Left cardiac atrium (tissue), 4 donors: Measurements from ENCODE around the gene CNTNAP5. TPM values are rescaled to one million over a fixed set of nuclear protein-coding genes. Genes with fewer than 3 reads are reported as not detected.

Source experiments
- ATAC-seq, 2 donors: fragments of 200-7000 bp; cut with Tn5 transposase; one replicate each; pipeline ENCODE4 v1.9.1; 2020; ENCODE audit warnings: mild to moderate bottlenecking in 2 of 2, moderate library complexity in 2 of 2
- DNase-seq: peaks from one replicate; pipeline ENCODE4 v3.0.0-alpha.2; 2020
- intact Hi-C, 2 donors: fragments of 100-400 bp; cut with DNase I; formaldehyde crosslinking; loops; one replicate each; pipeline versions ENCODE4 v1.14.1 to v1.15.1; 2022 to 2023
- long read RNA-seq: library from polyadenylated mRNA; unstranded; transcript quantifications from one replicate; pipeline ENCODE4 v2.0.0, GENCODE V29; 2021
- total RNA-seq, 2 donors: library from RNA; stranded (reverse); fragmentation: NEBNext Ultra II Directional; extraction: Animal tissue kit (Norgen Biotek cat#: 25700); gene quantifications; one replicate each; pipeline ENCODE4 v1.2.1, GENCODE V29; 2021
- donor health status: DM: no; HTN: yes; CAD: no.
- donor health status: DM: no; HTN: yes; CAD: no; lungs with severe emphysema.
- donor health status: DM: yes; HTN: yes; CAD: no.
- donor health status: Dilated cardiomyopathy.

The CNTNAP5 gene
- total RNA-seq: not detected
- long read RNA-seq: 0 reads

DNA sequence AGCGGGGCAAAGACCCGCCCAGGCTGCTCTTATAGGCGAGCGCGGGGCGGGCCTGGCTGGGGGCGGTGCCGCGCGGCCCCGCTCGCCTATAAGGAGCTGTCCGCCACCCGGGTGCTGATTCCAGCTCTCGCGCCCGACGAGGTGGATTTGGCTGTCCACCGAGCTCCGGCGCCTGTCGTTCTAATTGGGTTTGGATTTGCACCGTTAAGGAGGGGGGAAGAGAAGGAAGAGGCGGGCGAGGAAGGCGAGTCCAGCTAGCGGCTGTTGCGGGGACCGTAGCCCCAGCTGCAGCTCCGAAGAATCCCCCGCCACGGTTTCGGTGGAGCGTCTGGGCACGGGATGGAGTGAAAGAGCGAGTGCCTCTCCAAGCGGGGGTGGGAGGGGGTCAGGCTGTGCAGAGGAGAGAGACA is at the start of gene CNTNAP5:
Gene CNTNAP5 (plus strand): TSS at position 117 of the 410 bp plus-strand sequence. CDS start 364 bp downstream, outside the sequence.
- intact Hi-C loops: loop anchor here in 1 of 2 donors (10.0 kb wide), 1 partner anchor 780 kb away; no protein-coding TSS in a partner anchor
- ATAC-seq (peak; percentile 72 to 82), DNase-seq (peak; percentile 51)

DNA sequence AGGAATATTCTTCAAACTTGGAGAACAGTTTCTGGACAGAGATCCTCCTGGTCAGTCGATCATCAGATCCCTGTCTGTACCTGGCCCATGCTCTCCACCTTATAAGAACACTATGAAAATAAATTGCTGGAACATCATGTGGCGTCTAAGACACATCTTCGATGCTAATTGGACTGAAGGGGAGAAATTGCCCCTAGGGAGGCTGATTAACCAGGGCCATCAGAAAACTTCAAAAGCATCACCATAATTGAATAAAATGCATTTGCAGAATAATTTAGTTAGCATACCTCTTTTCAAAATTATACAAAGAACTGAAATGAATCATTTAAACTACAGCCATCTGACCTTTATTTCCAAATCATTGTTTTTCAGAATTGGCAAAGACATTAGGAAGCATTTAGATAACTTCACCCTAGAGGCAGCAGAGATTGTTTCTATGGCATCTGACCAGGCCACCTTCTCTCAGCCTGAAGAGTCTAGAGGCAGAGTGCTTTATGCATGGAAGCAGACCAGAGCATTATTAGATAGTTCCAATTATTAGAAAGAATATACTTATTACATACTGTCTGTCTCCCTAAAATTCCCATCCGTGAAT is 48.9 kb upstream of the CNTNAP5 start:
- no peak for DNase-seq
- ATAC-seq: no peak
- intact Hi-C loops: no loop called here

DNA sequence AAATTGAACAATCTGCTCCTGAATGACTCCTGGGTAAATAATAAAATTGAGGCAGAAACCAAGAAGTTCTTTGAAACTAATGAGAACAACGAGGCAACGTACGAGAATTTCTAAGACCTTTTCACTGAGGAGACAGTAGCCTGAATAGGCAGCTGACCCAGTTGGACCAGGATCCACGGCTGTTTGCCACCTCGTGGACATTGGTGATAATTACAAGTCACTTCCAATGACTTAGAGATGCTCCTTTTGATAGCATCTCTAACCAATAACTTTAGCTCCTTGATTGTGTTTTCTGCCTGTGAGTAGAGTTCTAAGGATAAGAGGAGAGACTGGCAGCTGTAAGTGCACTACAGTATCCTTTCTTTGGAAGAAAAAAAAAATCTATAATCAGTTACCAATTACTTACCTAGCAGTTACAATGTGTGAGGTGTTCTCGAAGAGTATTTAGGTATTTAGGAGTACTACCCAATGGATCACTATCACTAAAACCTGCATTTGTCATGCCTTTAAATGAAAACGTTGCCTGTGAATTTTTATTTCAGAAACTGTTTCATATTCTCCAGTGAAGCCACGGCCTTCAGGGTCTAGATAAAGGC is 31.3 kb upstream of the CNTNAP5 start:
- intact Hi-C loops: no loop called here

DNA sequence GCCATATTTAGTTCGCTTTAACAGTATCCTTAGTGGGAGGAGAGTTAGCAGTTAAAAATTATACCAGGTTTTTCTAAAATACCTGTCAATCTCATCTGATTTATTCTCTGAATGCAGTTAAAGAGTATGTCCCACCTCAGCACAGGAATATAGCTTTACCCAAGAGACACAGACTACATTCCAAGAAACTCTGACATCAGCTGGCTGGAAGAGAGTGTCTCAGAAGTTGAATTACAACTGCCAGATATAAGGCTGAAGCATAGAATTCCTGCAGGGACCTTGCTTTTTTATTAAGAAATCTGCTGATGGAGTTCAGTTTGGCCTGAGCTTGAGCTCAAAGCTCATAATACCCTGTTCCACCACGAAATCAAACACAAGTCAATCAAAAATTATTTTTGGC is 25.4 kb upstream of the CNTNAP5 start:
- ATAC-seq (no peak), DNase-seq (no peak)
- intact Hi-C loops: no loop called here

More for the DNA sequence above, 31.3 kb upstream of the CNTNAP5 start:
- no peak for ATAC-seq
- peak; percentile 19 for DNase-seq

DNA sequence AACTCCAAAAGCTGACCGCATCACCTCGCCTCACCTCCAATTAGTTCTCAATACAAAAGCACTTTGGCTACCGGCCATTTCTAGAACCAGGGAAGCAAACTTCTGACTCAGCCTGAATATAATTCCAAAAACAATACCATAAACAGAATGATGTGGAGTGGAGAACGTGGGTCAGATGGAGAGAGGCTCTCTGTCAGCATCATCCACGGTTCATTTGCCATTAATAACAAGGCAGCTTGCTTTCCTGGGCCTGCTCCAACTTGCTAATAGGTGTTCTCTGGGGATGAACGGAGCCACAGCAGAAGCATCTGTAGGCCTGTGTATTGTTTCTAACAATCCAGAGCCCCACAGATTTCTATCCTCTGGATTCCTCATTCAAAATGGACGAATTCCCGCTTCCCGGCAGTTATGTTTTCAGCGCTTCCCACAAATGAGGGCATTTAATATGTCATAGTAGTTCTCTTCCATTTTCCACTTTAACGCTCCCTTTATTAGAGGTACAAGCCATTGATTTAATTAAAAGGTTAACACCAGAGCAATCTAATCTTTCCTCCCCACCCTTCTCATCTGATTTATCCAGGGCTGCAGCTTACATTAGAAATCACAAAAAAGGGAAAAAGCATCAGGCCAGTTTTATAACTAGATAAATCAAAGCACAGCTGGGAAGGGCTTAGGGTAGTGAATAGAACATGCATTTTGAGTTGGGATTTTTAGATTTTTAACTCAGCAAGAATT is 23.2 kb upstream of the CNTNAP5 start:
- DNase-seq (no peak), ATAC-seq (no peak)
- intact Hi-C loops: no loop called here

DNA sequence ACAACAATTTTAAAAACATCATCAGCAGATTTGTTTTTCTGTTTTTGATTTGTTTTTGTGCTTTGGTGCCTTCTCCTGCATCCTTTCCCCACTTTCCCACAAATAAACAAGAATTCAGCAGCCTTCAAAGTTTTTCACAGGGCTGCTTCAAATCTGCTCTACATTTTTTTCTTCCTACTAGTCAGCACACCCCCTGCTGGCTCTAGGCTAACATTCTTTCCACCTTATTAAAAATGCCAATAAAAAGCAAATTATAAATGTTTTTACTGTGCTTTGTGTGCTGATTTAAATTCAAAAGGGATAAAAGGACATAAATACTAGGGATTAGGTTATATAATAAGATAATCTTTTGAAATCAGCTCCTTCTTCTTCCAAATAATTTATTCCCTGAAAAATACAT is 6.2 kb upstream of the CNTNAP5 start:
- intact Hi-C loops: no loop called here
- ATAC-seq (no peak), DNase-seq (no peak)

DNA sequence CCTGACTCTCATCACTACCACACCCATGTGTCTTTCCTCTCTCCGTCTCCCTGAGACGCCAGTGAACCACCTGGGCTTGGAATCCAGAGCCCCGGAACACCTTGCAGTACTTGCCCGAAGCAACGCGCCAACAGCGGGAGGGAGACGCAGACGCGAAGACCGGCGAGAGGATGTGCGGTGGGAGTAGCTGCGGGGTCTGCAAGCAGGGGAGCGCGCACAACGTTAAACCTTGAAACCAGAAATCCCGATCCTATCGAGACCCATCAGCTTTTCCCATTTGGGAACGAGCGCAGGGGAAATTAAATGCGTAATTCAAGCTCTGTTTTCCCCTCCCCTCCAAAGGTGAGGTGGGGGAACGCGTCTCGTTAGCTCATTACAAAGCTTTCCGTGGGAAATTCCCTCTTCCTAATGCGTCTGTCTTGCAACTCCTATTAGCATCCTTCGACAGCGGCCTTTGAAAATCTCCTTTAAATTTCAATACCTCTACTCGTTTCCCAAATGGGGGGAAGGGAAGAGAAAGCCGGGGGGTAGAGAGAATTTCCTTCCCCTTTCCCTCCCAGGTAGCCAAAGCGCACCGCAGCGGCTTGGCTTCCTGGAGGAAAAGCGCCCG is 421 bp upstream of the CNTNAP5 start:
- ATAC-seq: no peak
- DNase-seq: no peak
- intact Hi-C loops: loop anchor here in 1 of 2 donors (10.0 kb wide), 1 partner anchor 780 kb away; no protein-coding TSS in a partner anchor

DNA sequence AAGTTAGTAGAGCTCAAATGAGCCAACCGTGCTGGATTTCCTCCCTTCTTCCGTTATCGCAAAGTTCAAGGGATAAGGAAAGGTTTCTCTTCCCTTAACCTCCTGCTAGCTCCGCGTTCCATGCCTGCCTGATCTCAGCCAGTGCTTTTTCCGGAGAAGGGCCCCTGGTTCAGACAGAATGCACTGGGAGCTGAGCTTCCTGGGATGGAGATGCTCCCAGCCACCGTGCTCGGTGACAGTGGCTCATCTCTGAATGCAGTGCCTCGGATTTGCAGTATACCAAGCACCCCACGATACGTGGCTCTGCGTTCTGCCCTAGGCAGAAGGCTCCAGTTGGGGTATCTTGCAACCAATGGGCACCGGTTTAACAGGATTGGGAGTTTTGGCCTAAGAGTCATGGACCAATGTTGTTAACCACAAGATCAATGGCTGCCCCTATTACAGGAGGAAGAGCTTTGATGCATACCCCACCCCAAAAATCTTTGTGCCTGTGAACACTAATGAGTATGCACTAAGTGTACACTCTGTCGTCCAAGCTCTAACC is 876 bp downstream of the CNTNAP5 start:
- intact Hi-C loops: loop anchor here (2.0 to 10.0 kb wide), 2 partner anchors 779 to 785 kb away; no protein-coding TSS in a partner anchor
- ATAC-seq (no peak), DNase-seq (no peak)

DNA sequence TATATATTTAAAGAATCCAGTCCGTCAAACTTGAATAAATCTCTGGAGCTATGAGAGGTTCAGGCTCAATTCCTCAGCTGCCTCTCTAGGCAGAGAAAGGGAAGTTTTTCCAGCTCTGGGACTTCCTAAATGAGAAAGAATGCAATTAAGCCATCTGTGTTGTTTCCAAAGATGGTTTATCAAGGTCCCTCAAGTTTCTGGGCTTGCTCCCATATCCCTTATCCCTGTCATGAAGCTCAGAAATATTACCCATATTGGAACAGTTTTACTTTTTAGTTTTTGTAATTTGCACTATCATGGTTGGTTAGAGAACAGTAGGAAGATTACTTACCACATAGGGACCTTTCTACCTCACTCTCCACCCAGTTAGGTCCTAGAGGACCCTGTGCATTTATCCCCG is 1.4 kb downstream of the CNTNAP5 start:
- no peak for ATAC-seq
- intact Hi-C loops: loop anchor here (2.0 to 10.0 kb wide), 2 partner anchors 778 to 784 kb away; no protein-coding TSS in a partner anchor
- DNase-seq: no peak

DNA sequence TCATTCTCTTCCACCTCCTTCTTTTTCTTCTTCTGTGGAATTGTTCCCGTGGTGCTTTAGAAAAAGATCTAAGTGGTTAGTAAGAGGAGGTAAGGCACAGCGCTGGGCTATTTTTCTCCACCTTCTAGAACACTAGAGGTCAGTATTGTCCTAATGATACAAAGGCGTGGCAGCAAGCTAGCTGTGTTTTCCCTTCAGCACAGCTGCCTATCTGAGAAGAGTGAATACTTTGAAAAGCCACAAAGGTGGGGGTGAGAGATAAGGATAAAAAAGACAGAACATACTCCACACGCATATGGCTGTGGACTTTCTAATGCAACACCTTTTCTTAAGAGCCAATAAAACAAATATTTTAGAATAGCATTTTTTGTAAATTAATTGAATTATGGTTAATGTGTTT is 2.1 kb downstream of the CNTNAP5 start:
- ATAC-seq (peak in 1 of 2 donors; percentile 62), DNase-seq (no peak)
- intact Hi-C loops: loop anchor here (2.0 to 10.0 kb wide), 2 partner anchors 778 to 784 kb away; no protein-coding TSS in a partner anchor

DNA sequence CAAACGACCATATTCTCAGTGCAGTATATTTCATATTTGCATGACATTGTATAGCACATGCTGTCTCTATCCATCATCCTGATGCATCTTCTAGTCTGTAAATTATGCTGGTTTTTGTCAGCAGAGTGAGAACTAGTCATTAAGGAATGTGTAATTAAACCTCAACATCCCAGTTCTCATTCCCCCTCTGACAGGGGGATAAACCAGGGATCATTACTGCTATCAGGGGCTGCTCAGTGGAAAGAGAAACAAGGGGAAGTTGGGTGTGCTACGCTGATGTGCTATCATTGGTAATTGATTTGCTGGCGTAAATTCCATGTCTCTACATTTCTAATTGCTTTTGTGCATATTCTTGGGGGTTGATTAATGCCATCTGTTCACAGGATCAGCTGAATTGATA is 7.7 kb downstream of the CNTNAP5 start:
- ATAC-seq (no peak), DNase-seq (no peak)
- intact Hi-C loops: no loop called here

DNA sequence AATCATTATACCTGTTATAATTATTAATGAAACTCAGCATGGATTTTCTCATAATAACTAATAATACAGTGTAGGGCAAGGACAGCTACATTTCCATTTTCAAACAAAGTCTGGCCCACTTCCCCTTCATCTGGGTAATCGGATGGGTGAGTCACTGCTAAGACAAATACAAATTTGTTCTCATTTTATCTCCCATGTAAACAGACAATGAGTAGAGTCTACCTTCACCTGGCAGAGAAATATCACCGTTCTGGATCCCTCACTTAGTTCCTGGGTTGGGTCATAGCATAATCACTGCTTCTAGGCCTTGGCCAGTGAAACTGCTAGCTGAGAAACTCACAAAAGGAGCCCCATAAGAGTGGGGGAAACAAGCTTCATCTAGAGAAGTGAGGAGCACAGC is 9.2 kb downstream of the CNTNAP5 start:
- ATAC-seq (no peak), DNase-seq (no peak)
- intact Hi-C loops: no loop called here

DNA sequence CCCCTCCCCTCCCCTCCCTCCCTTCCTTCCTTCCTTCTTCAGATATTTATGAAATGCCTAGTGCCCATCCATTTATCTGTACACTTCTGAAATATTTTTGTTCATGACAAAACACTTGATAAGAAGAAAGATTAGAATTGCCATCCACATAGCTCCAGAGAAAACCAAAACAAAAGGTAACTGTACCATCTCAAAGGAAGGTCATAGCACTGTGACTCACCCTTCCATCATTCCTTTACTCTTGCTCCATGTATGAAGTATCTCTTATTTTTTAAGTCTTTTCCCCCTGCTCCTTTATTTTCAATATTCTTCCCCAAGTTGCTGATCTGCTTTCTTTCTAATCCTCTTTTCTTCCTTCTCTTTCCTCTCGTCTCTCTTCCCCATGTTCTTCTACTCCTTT is 9.9 kb downstream of the CNTNAP5 start:
- DNase-seq (no peak), ATAC-seq (no peak)
- intact Hi-C loops: no loop called here

DNA sequence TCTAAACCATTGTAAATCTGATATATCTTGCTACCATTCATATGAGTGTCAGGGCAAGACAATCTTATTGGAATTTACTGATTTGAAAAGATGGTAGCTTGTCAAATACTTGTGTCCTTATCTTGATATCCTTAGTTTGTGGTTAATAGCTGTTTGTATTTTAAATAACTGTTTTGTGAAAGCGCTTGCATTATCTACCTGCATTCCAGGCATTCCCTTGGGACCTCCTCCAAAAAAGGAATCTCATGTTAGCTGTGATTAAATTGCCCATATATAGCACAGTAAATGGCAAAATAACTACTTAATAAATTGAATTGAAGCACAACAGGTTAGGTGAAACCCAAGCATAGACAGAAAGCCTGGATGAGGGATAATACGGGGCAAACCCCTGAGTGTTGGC is 13.9 kb downstream of the CNTNAP5 start:
- no peak for DNase-seq
- intact Hi-C loops: no loop called here
- ATAC-seq: no peak

DNA sequence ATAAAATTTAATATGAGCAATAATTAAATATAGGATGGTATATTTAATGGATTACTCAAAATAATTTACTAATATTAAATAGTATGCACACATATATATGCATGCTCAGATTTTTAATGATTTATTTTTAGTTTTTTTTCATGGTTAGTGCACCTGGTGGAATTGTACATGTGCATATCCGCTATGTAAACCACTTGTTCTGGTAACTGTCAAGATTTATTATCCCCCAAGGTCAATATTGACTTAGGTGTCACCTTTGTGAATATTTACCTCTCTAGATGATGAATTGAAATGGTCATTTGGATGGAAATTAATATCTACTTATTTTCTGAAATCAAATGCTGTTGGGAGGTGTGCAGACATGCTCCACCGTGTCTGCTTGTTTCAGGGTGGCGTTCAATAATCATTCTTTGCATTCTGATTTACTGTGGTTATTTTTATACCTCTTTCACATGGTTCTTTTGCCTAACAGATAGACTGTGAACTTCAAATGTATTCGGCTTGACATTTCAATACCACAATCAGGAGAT is 14.7 kb downstream of the CNTNAP5 start:
- intact Hi-C loops: no loop called here
- no peak for ATAC-seq
- no peak for DNase-seq

DNA sequence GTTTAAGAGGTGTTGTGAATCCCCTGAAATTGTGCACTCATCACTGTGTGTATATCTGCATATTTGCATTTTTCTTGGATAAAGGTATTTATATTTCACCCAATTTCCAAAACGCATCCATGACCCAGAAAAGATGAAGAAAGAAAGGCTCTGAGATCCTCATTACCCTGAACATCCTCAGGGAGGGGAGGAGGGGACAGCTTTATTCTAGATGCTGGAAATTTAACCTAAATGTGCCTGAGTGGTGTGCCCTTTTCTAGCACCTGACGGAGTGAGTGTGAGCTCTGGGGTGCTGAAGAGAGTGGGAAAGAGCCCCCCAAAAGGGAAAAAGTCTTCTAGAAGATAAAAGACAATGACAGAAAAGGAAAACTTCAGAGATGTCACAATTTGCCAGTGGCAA is 20.8 kb downstream of the CNTNAP5 start:
- intact Hi-C loops: no loop called here
- ATAC-seq: no peak
- no peak for DNase-seq

DNA sequence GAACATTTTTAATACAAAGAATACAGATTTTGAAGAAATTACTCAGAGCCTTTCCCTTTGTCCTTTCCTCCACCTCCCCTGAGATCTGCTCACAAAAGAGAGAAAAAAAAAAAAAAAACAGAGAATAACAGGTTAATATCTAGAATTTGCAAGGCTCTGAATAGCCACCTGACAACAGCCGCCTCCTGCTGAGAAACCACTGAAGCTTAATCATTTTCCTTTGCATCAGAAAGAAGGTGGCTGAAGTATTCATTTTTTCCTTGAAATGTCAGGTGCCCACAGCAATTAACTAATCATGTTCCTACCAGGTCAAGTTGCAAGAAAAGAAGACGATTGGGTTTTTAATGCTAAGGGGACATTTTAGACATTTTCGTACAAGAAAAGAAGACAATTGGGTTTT is 21.2 kb downstream of the CNTNAP5 start:
- DNase-seq: no peak
- intact Hi-C loops: no loop called here
- ATAC-seq: no peak

DNA sequence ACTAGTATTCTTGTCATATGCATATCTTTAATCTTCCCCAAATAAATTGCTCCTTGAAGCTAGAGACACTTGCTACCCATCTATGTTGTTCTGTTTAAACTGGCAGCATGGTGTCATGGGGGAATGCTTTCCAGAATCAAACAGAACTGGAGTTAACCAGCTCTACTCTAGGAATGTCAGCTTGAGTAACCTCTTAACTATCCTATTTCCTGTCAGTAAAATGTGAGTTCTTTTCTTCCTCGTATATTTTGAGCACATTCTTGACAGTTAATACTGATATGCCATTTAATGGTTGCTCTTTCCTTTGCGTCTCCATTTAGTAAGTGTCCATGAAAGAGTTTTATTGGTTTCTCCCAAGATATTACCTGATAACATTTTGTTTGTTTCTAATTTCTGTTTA is 23.0 kb downstream of the CNTNAP5 start:
- intact Hi-C loops: no loop called here
- DNase-seq: no peak
- ATAC-seq: no peak

DNA sequence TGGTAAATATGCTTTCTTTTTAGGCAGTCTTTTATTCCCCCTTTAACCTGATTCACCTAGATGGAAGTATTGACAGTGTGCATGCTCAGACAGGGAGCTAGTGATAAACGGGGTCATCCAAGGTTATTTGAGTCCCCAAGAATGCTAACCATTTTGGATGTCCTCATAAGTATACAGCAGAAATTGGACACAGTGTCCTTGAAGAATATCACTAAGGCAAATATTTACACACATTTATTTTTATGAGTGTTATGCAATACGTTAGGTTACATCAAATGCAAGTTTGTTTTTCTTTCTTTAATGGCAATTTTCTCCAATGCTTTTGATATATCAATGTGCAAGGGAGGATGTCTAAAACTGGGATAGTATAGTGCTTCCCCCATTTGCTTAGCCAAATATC is 23.6 kb downstream of the CNTNAP5 start:
- ATAC-seq: no peak

More for the DNA sequence above, 23.6 kb downstream of the CNTNAP5 start:
- intact Hi-C loops: no loop called here
- no peak for DNase-seq
